Breast epithelium (tissue), 3 donors: Measurements from ENCODE around the gene CACNA1E.

ENCODE experiments used
- CTCF ChIP-seq, 3 donors: fragments of 450-650 bp; IDR thresholded peaks; one replicate each; pipeline ENCODE4 v1.5.1; 2016 to 2017; ENCODE audit warnings: antibody characterized with exemption in 3 of 3, mild to moderate bottlenecking in 3 of 3, moderate library complexity in 3 of 3
- POLR2A ChIP-seq: fragments of 450-650 bp; IDR thresholded peaks from one replicate; pipeline ENCODE4 v1.6.1; 2016; ENCODE audit warnings: antibody characterized with exemption, mild to moderate bottlenecking, moderate library complexity
- POLR2AphosphoS5 ChIP-seq, 3 donors: sonication (generic); formaldehyde crosslinking; IDR thresholded peaks; one replicate each; pipeline ENCODE4 v1.6.1; 2017; ENCODE audit warnings: antibody characterized with exemption in 3 of 3

DNA sequence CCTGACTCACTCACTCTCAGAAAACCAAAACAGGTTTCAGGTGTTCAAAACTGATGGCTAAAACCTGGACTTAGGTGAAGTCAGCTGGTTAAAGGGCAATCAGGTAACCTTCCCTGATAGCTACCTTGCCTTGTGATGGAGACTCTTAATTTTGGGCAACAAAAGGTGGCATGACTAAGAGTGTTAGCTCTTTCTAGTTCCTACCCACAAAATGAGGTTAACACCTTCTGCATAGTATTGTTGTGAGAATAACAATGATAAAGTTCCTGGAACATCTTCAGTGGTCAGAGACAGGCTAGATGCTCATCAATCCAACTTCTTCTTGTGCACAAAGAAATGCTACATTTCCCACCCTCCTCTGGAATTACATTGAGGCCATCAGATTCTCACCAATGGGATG, 363.4 kb downstream of the CACNA1E start:
- TF ChIP-seq POLR2A (no peak), CTCF (IDR thresholded peaks at IDR 0.05) (no peak), POLR2AphosphoS5 (IDR thresholded peaks at IDR 0.05) (no peak)
